ENCODE results near the gene TMEM100.

DNA sequence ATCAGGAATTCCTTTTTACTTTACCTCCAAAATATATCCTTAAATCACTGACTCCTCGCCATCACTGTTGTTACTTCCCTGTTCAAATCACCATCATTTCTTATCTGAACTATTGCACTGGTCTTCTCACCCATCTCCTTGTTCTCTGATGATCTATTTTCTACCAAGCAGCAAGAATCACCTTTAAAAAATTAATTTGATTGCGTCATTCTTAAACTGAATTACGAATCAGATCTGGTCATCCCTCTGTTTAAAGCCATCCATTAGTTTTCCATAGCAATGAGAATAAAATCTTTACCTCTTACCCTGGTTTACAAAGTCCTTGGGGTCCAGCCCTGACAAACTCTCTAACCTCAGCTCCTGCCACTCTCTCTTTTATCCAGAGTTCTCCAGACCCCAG lies 42.8 kb upstream of the TMEM100 start:
- TF ChIP-seq EZH2 (IDR thresholded peaks at IDR 0.05; ENCODE audit: borderline replicate concordance, insufficient read depth, low read depth, low read length, poor library complexity, severe bottlenecking): no peak
- no peak for TF ChIP-seq CTCF (IDR thresholded peaks at IDR 0.05)

All from B cell (primary cell).